HepG2 (cell line): ENCODE results near the gene RPS6KA5. TPM values are rescaled to one million over a fixed set of nuclear protein-coding genes. Genes with fewer than 3 reads are reported as not detected.

Source experiments
- ATF4 ChIP-seq, 2 experiments: fragments of 450-650 bp in 1 of 2; sonication (generic) in 1 of 2; formaldehyde crosslinking; IDR thresholded peaks; 2 replicates each; pipeline versions ENCODE4 v1.5.0 to v1.8.0; 2020 to 2022; ENCODE audit warnings: mild to moderate bottlenecking in 1 of 2, missing genetic modification reagents in 1 of 2
- ATF7-NPFF ChIP-seq: sonication (generic); formaldehyde crosslinking; IDR thresholded peaks from 2 replicates; pipeline ENCODE4 v1.8.1; 2023; ENCODE audit warnings: mild to moderate bottlenecking, low read depth, missing genetic modification reagents, moderate library complexity
- BRF2 ChIP-seq: sonication (generic); formaldehyde crosslinking; IDR thresholded peaks from 2 replicates; pipeline ENCODE4 v1.8.1; 2022; ENCODE audit warnings: mild to moderate bottlenecking, missing genetic modification reagents
- GMEB1 ChIP-seq: sonication (generic); formaldehyde crosslinking; IDR thresholded peaks from 2 replicates; pipeline ENCODE4 v1.5.1; 2020; ENCODE audit warnings: missing genetic modification reagents, mild to moderate bottlenecking, borderline replicate concordance
- MTF2 ChIP-seq: sonication (generic); formaldehyde crosslinking; IDR thresholded peaks from 2 replicates; pipeline ENCODE4 v1.5.0; 2020; ENCODE audit warnings: missing genetic modification reagents, borderline replicate concordance
- TRAFD1 ChIP-seq: sonication (generic); formaldehyde crosslinking; IDR thresholded peaks from 2 replicates; pipeline ENCODE4 v1.5.1; 2020; ENCODE audit warnings: missing genetic modification reagents, mild to moderate bottlenecking, borderline replicate concordance
- ZBTB40 ChIP-seq, 2 experiments: fragments of 450-650 bp in 1 of 2; sonication (generic) in 1 of 2; formaldehyde crosslinking in 1 of 2; IDR thresholded peaks; 2 replicates each; pipeline versions ENCODE4 v1.6.1 to v1.8.0; 2016 to 2022; ENCODE audit warnings: antibody characterized with exemption in 1 of 2, mild to moderate bottlenecking in 1 of 2, missing genetic modification reagents in 1 of 2
- ZNF710 ChIP-seq: sonication (generic); formaldehyde crosslinking; IDR thresholded peaks from 2 replicates; pipeline ENCODE4 v1.5.0; 2020; ENCODE audit warnings: mild to moderate bottlenecking, missing genetic modification reagents, borderline replicate concordance
- polyA plus RNA-seq, 8 experiments: library from polyadenylated mRNA; depleted of rRNA in 3 of 8; stranded (reverse) in 7 of 8; unstranded in 1 of 8; fragments of >200 nt; fragmentation: Illumina TruSeq in 4 of 8; extraction: Trizol in 4 of 8; gene quantifications; 2 replicates each; pipeline versions ENCODE4 v1.2.1 to v1.2.3, GENCODE V29; 2011 to 2016; ENCODE audit warnings: low read depth in 4 of 8, missing spikeins in 1 of 8, mixed read lengths in 1 of 8; ENCODE audit not compliant: insufficient read depth in 1 of 8
- total RNA-seq, 5 experiments: library from RNA; depleted of rRNA; stranded (reverse); fragments of >200 nt; fragmentation: Illumina TruSeq; extraction: Trizol; gene quantifications; 2 replicates each; pipeline ENCODE4 v1.2.3, GENCODE V29; 2016; ENCODE audit warnings: low read depth in 1 of 5

The RPS6KA5 gene
- total and polyA plus RNA-seq, 2 of the 13 experiments (the other 11 are each of a cell fraction or from before 2014, with no cell fraction given): 0.50 to 0.58 TPM

- TF ChIP-seq BRF2 (CRISPR knock-in tag) (peak; percentile 90), ATF4 (CRISPR knock-in tag; IDR thresholded peaks at IDR 0.05) (no peak), ATF7-NPFF (CRISPR knock-in tag) (peak; percentile 86), GMEB1 (CRISPR knock-in tag) (peak; percentile 38; the same call in 1 of the 2 replicates), ZNF710 (CRISPR knock-in tag) (no peak), MTF2 (CRISPR knock-in tag) (no peak), TRAFD1 (CRISPR knock-in tag) (no peak), ZBTB40 (IDR thresholded peaks at IDR 0.05) (no peak), ZBTB40 (CRISPR knock-in tag; IDR thresholded peaks at IDR 0.05) (no peak)
Measured at GRCh38 chr14:90827919-90828610, 232.4 kb downstream of the RPS6KA5 start (continued).
